Endothelial cell of umbilical vein (primary cell): ENCODE results near the gene SLC39A9.

Source experiments
- CTCF ChIP-seq, 2 donors: IDR thresholded peaks; 1 replicate in 1 of 2; 2 replicates in 1 of 2; pipeline ENCODE4 v1.5.1; 2011; ENCODE audit warnings: low read length in 2 of 2, mild to moderate bottlenecking in 2 of 2, moderate library complexity in 2 of 2, control low read depth in 1 of 2, inconsistent platforms in 1 of 2, low read depth in 1 of 2; ENCODE audit not compliant: insufficient read depth in 1 of 2; ENCODE audit errors: extremely low read depth in 1 of 2
- FOS ChIP-seq: IDR thresholded peaks from 2 replicates; pipeline ENCODE4 v1.6.1; 2011; ENCODE audit warnings: mild to moderate bottlenecking, low read length, moderate library complexity, borderline replicate concordance; ENCODE audit not compliant: insufficient read depth
- POLR2A ChIP-seq: IDR thresholded peaks from 2 replicates; pipeline ENCODE4 v1.6.1; 2012; ENCODE audit warnings: low read depth, mild to moderate bottlenecking, control low read depth, low read length
- POLR2AphosphoS5 ChIP-seq: IDR thresholded peaks from 2 replicates; pipeline ENCODE4 v1.6.1; 2012; ENCODE audit warnings: low read depth, mild to moderate bottlenecking, control low read depth, low read length, moderate library complexity; ENCODE audit not compliant: insufficient read depth

- TF ChIP-seq CTCF (IDR thresholded peaks at IDR 0.05; ENCODE audit: extremely low read depth in 1 of 2, insufficient read depth in 1 of 2, low read depth in 1 of 2, low read length in 2 of 2) (no peak), POLR2A (no peak), POLR2AphosphoS5 (no peak), FOS (no peak)
Measured at GRCh38 chr14:69481815-69482568, 83.5 kb downstream of the SLC39A9 start.
